GM13976 (cell line): ENCODE data around the gene DPP6.
A peak's percentile ranks its signal among the peaks of the same experiment; 100 is the strongest.

ENCODE experiments used
- DNase-seq: peaks from one replicate; pipeline ENCODE4 v3.0.0; 2012; ENCODE audit warnings: low spot score
- in situ Hi-C: fragments of 300-500 bp; cut with MboI; formaldehyde crosslinking; loops from one replicate; pipeline ENCODE4 v1.12.0; 2022; ENCODE audit warnings: low sequenced_read_pairs, mixed read lengths, inconsistent platforms; ENCODE audit not compliant: unreplicated experiment
- TF ChIP-seq, protein P1 (sequence below): IDR thresholded peaks from 2 replicates; pipeline ENCODE4 v1.5.1; 2012; ENCODE audit warnings: borderline replicate concordance, mild to moderate bottlenecking; ENCODE audit not compliant: insufficient read depth; ENCODE audit errors: extremely low read depth, missing control alignments, control extremely low read depth

DPP6 gene

DNA sequence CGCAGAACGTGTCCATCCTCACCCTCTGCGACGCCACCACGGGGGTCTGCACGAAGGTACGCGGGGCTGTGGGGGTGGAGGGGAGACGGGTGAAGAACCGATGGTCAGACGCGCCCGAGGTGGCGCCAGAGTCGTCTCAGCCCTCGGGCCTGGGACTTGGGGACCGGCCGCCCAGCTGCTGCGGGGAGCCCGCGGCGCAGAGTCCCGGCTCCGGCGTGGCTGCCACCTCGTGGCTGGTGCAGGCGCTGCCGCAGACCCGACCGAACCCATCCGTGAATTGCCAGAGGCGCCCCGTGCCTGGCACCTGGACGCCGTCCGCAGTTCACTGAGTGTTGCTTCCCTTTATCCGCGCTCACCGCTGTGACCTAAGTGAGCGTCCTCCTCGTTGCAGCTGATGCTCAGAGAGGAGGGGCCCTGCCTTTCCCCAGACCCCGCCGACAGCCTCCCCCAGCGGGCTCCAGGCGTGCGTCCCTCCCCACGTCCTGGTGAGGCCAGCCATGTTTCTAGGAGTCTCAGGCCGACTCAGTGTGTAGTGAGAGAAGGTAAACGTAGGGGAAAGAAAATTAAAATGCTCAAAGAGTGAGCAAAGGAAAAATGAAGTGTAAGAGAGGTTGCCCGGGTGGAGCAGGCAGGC lies 742.1 kb downstream of the DPP6 start:
- peak; percentile 44 for DNase-seq
- in situ Hi-C loops: no loop called here
- TF ChIP-seq, protein P1, sequence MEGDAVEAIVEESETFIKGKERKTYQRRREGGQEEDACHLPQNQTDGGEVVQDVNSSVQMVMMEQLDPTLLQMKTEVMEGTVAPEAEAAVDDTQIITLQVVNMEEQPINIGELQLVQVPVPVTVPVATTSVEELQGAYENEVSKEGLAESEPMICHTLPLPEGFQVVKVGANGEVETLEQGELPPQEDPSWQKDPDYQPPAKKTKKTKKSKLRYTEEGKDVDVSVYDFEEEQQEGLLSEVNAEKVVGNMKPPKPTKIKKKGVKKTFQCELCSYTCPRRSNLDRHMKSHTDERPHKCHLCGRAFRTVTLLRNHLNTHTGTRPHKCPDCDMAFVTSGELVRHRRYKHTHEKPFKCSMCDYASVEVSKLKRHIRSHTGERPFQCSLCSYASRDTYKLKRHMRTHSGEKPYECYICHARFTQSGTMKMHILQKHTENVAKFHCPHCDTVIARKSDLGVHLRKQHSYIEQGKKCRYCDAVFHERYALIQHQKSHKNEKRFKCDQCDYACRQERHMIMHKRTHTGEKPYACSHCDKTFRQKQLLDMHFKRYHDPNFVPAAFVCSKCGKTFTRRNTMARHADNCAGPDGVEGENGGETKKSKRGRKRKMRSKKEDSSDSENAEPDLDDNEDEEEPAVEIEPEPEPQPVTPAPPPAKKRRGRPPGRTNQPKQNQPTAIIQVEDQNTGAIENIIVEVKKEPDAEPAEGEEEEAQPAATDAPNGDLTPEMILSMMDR: no peak

DNA sequence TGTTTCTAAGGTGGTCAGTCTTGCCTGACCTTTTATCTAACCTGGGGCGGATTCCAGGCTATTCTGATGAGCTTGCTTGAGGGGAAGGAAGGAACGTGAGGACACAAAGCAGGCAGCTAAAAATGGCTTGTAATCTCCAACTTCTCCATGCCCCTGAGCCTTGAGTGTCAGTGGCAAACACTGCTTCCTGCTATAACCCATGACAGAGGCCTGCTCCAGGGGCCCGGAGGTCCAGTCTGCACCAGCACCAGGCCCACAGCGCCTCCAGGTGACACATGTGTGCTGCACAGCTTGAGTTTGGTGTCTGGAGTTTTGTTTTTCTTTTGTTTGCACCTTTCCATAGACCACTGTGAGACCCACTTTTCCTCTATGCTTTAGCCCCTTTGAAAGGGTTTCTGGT lies 742.8 kb downstream of the DPP6 start:
- TF ChIP-seq, protein P1: no peak
- in situ Hi-C loops: no loop called here
- DNase-seq: no peak

GRCh38 chr7:154795437-154795836 lies 743.2 kb downstream of the DPP6 start:
- no peak for DNase-seq
- TF ChIP-seq, protein P1: no peak
- in situ Hi-C loops: no loop called here

- in situ Hi-C loops: no loop called here
- TF ChIP-seq, protein P1: no peak
- no peak for DNase-seq
Measured at GRCh38 chr7:154804449-154804848, 752.3 kb downstream of the DPP6 start.

DNA sequence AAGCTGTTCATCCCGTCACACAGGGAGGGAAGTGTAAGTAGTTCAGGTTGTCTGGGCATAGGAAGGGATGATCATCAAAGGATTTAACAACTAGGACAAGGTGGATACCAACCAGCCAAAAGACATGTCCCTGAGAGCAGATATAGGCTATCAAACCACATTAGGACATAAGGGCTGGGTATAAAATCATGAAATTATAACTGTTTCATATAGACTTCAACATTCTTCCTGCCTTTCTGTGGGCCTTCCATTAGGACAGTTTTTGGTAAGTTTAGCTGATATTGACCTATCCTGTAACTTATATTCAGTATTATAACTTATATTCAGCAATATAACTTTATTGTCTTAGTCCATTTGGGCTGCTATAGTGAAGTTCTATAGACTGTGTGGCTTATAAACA lies 759.8 kb downstream of the DPP6 start:
- TF ChIP-seq, protein P1: no peak
- in situ Hi-C loops: no loop called here
- DNase-seq: no peak

GRCh38 chr7:154817224-154817896 lies 765.2 kb downstream of the DPP6 start:
- TF ChIP-seq, protein P1: no peak
- in situ Hi-C loops: no loop called here
- DNase-seq: no peak
